GM12878 (cell line): ENCODE measurements around the gene IBSP. TPM values are rescaled to one million over a fixed set of nuclear protein-coding genes. Genes with fewer than 3 reads are reported as not detected.

Experiments used
- ATAC-seq: fragments of 200-7000 bp; cut with Tn5 transposase; 3 replicates; pipeline ENCODE4 v1.9.1; 2020; ENCODE audit warnings: mild to moderate bottlenecking, moderate library complexity
- BruUV-seq: library from RNA; stranded (reverse); fragments of 400-500 nt; replicated peaks from 2 replicates; lab custom pipeline; 2021; lab: Mats Ljungman, UMichigan
- CTCF ChIA-PET: fragments of 300-600 bp; sonication (Branson Sonifier 250); formaldehyde crosslinking; extraction: SDS; loops from one replicate; lab custom pipeline; 2021; ENCODE audit warnings: inconsistent platforms; lab: Yijun Ruan, JAX
- POLR2A ChIA-PET: fragments of 350-600 bp; formaldehyde crosslinking; extraction: SDS; loops from one replicate; lab custom pipeline; 2021; ENCODE audit warnings: inconsistent platforms; lab: Charles Lee
- RAD21 ChIA-PET: fragments of 300-600 bp; sonication (Branson Sonifier 250); formaldehyde crosslinking; loops from one replicate; lab custom pipeline; 2023; ENCODE audit warnings: antibody characterized with exemption; ENCODE audit not compliant: unreplicated experiment; lab: Charles Lee
- SMC1A ChIA-PET: fragments of 300-600 bp; sonication (Branson Sonifier 250); formaldehyde crosslinking; loops from one replicate; lab custom pipeline; 2023; ENCODE audit not compliant: unreplicated experiment, uncharacterized antibody; lab: Charles Lee
- DNase-seq: peaks from one replicate; pipeline ENCODE4 v3.0.0-alpha.2; 2011; ENCODE audit warnings: low read depth, low spot score
- FAIRE-seq: peaks from 3 replicates; lab custom pipeline; 2011; peaks lifted over from hg19 to GRCh38; lab: Jason Lieb, UNC
- H2AFZ ChIP-seq: 2 replicates; pipeline ENCODE4 v1.6.0; 2011; ENCODE audit warnings: low read depth, low read length, control low read depth; ENCODE audit not compliant: control insufficient read depth
- H3K27ac ChIP-seq: 2 replicates; pipeline ENCODE4 v1.5.1; 2011; ENCODE audit warnings: control low read depth; ENCODE audit not compliant: control insufficient read depth, insufficient read depth
- H3K27me3 ChIP-seq, 2 experiments: replicated peaks in 1 of 2; 2 replicates each; pipeline versions ENCODE4 v1.6.0 to v1.6.1; 2011; ENCODE audit warnings: low read length in 1 of 2; ENCODE audit not compliant: control insufficient read depth in 2 of 2, insufficient read depth in 2 of 2
- H3K36me3 ChIP-seq, 2 experiments: 2 replicates each; pipeline ENCODE4 v1.5.1; 2011; ENCODE audit warnings: low read length in 1 of 2; ENCODE audit not compliant: control insufficient read depth in 2 of 2, insufficient read depth in 2 of 2
- H3K4me1 ChIP-seq: 2 replicates; pipeline ENCODE4 v1.6.1; 2011; ENCODE audit warnings: mild to moderate bottlenecking, low read length, moderate library complexity, mixed read lengths; ENCODE audit not compliant: control insufficient read depth, insufficient read depth
- H3K4me2 ChIP-seq: 2 replicates; pipeline ENCODE4 v1.6.0; 2011; ENCODE audit warnings: control low read depth; ENCODE audit not compliant: control insufficient read depth, insufficient read depth
- H3K4me3 ChIP-seq: fragments of 200-600 bp; sonication (generic); 2 replicates; pipeline ENCODE4 v1.5.1; 2016
- H3K79me2 ChIP-seq: 2 replicates; pipeline ENCODE4 v1.6.0; 2011; ENCODE audit warnings: low read length; ENCODE audit not compliant: control insufficient read depth, insufficient read depth
- H3K9ac ChIP-seq: 2 replicates; pipeline ENCODE4 v1.8.0; 2011; ENCODE audit warnings: low read length, control low read depth, mixed read lengths; ENCODE audit not compliant: control insufficient read depth, insufficient read depth
- H3K9me3 ChIP-seq: replicated peaks from 3 replicates; pipeline ENCODE4 v1.5.1; 2011; ENCODE audit warnings: mild to moderate bottlenecking, low read length; ENCODE audit not compliant: control insufficient read depth, insufficient read depth
- H4K20me1 ChIP-seq: 2 replicates; pipeline ENCODE4 v1.6.0; 2011; ENCODE audit not compliant: control insufficient read depth, insufficient read depth
- CTCF ChIP-seq, 3 experiments: IDR thresholded peaks in 2 of 3; conservative IDR thresholded peaks in 1 of 3; 2 replicates each; pipeline ENCODE4 v1.5.1; 2011; ENCODE audit warnings: low read depth in 3 of 3, low read length in 3 of 3, mild to moderate bottlenecking in 3 of 3, control low read depth in 2 of 3, moderate library complexity in 2 of 3, inconsistent platforms in 1 of 3, mixed read lengths in 1 of 3; ENCODE audit not compliant: control insufficient read depth in 2 of 3, insufficient read depth in 1 of 3; ENCODE audit errors: extremely low read depth in 1 of 3
- MTA2 ChIP-seq: fragments of 450-650 bp; IDR thresholded peaks from 2 replicates; pipeline ENCODE4 v1.6.1; 2016; ENCODE audit warnings: low read depth, mild to moderate bottlenecking, moderate library complexity
- NFYA ChIP-seq: IDR thresholded peaks from 2 replicates; pipeline ENCODE4 v1.6.1; 2011; ENCODE audit warnings: low read depth, mild to moderate bottlenecking, low read length, improper control_type of control experiment, borderline replicate concordance
- NR2C1 ChIP-seq: fragments of 450-650 bp; IDR thresholded peaks from 2 replicates; pipeline ENCODE4 v1.6.1; 2017; ENCODE audit warnings: antibody characterized with exemption, mild to moderate bottlenecking, moderate library complexity
- POU2F2 ChIP-seq: IDR thresholded peaks from 3 replicates; pipeline ENCODE4 v1.6.1; 2011; ENCODE audit warnings: low read depth, mild to moderate bottlenecking, low read length, borderline replicate concordance
- RAD21 ChIP-seq: IDR thresholded peaks from 2 replicates; pipeline ENCODE4 v1.6.1; 2011; ENCODE audit warnings: mild to moderate bottlenecking, low read depth, low read length, moderate library complexity; ENCODE audit not compliant: insufficient read depth
- RUNX3 ChIP-seq: IDR thresholded peaks from 2 replicates; pipeline ENCODE4 v1.6.1; 2012; ENCODE audit warnings: low read length, inconsistent platforms
- SMC3 ChIP-seq: IDR thresholded peaks from 2 replicates; pipeline ENCODE4 v1.6.1; 2011; ENCODE audit warnings: low read length, improper control_type of control experiment, borderline replicate concordance
- WGBS: methylation state at CpG from one replicate; pipeline ENCODE4 v1.1.6; 2016; ENCODE audit warnings: low lambda C conversion rate; ENCODE audit not compliant: insufficient replicate concordance, insufficient coverage; ENCODE audit errors: missing lambda C conversion rate; 5-methylcytosine and 5-hydroxymethylcytosine counted together
- in situ Hi-C: fragments of 300-500 bp; cut with MboI; formaldehyde crosslinking; loops from 9 replicates; pipeline ENCODE4 v1.14.3; 2018; ENCODE audit warnings: mixed read lengths
- intact Hi-C: fragments of 100-400 bp; cut with micrococcal nuclease; formaldehyde crosslinking; loops from one replicate; pipeline ENCODE4 v1.14.2; 2022; ENCODE audit not compliant: unreplicated experiment
- polyA plus RNA-seq, 11 experiments: library from polyadenylated mRNA; depleted of rRNA in 4 of 11; unstranded in 6 of 11; stranded (reverse) in 5 of 11; fragments of >200 nt; fragmentation: Nextera tagmentation in 4 of 11; fragmentation: Illumina TruSeq in 1 of 11; extraction: Ambion mirVana in 4 of 11; extraction: Trizol in 1 of 11; gene quantifications; 1 replicate in 1 of 11; 2 replicates in 10 of 11; pipeline versions ENCODE4 v1.2.1 to v1.2.3, GENCODE V29; 2011 to 2016; ENCODE audit warnings: inconsistent platforms in 2 of 11, missing spikeins in 2 of 11, low read depth in 1 of 11
- total RNA-seq, 4 experiments: library from RNA; depleted of rRNA in 3 of 4; stranded (reverse); fragments of >200 nt in 3 of 4; fragmentation: Illumina TruSeq in 1 of 4; extraction: Trizol in 1 of 4; gene quantifications; 2 replicates each; pipeline versions ENCODE4 v1.2.1 to v1.2.3, GENCODE V29; 2013 to 2021

The IBSP gene
- total and polyA plus RNA-seq, 10 of the 15 experiments (the other 5 are each of a cell fraction or from before 2014, with no cell fraction given) = not detected

GRCh38 chr4:87838890-87839591 is 39.7 kb downstream of the IBSP start:
- Histone ChIP-seq H3K4me2 (no peak overlapping the region), H3K79me2 (no peaks in the 10 kb centered on the region), H3K4me3 (no peak overlapping the region), H3K27ac (no peak overlapping the region), H3K4me1 (no peaks in the 10 kb centered on the region), H2AFZ (no peak overlapping the region), H3K9me3 (no peaks in the 10 kb centered on the region), H3K36me3 (no peaks in the 10 kb centered on the region), H3K9ac (no peak overlapping the region), H3K27me3 (no peaks in the 10 kb centered on the region; a peak in 1 of 4 replicates), H4K20me1 (no peaks in the 10 kb centered on the region)
- DNase-seq = no peak
- CTCF ChIA-PET = interaction anchor here (0.9 to 2.5 kb wide), 10 partner anchors 9 to 377 kb away, joined by 3 to 15 read pairs (median 4); no protein-coding TSS in a partner anchor
- intact Hi-C loops = loop anchor here (1.0 to 5.0 kb wide), 2 partner anchors 160 to 482 kb away; no protein-coding TSS in a partner anchor
- RAD21 ChIA-PET = interaction anchor here (1.2 kb wide), 1 partner anchor 373 kb away, joined by 3 read pairs; no protein-coding TSS in a partner anchor
- SMC1A ChIA-PET = interaction anchor here (1.1 to 1.6 kb wide), 4 partner anchors 12 to 371 kb away, joined by 3 to 5 read pairs (median 4); no protein-coding TSS in a partner anchor
- 23% methylated on average over 7 of the region's 7 CpGs for WGBS
- peak; percentile 47 for FAIRE-seq
- POLR2A ChIA-PET = no interaction called here
- no peak for TF ChIP-seq POU2F2
- peak; percentile 71 for TF ChIP-seq RAD21
- TF ChIP-seq NR2C1 = no peak
- TF ChIP-seq NFYA = no peak
- TF ChIP-seq RUNX3 = 0 out of 2 replicates have a peak, but pooled peaks have one; percentile 11
- no peak for TF ChIP-seq MTA2
- TF ChIP-seq CTCF (IDR thresholded peaks at IDR 0.05 in 2 of 3, conservative IDR thresholded peaks at IDR 0.05 in 1 of 3; ENCODE audit: control insufficient read depth in 2 of 3, extremely low read depth in 1 of 3, insufficient read depth in 1 of 3, low read depth in 3 of 3, low read length in 3 of 3) = peak; percentile 53 to 64 (median 61)
- TF ChIP-seq SMC3 = peak; percentile 63; the same call in 1 of the 2 replicates
- ATAC-seq = peak; percentile 75
- in situ Hi-C loops = loop anchor here (5.0 to 25.0 kb wide), 2 partner anchors 157 to 677 kb away; no protein-coding TSS in a partner anchor
- BruUV-seq = no TSS peak
